Lower leg skin (tissue), 4 donors: Measurements from ENCODE around the gene CNTRL. TPM values are rescaled to one million over a fixed set of nuclear protein-coding genes. Genes with fewer than 3 reads are reported as not detected.

Experiments used
- DNase-seq, 2 donors: peaks; one replicate each; pipeline ENCODE4 v3.0.0-alpha.2; 2019; ENCODE audit warnings: low spot score in 2 of 2
- H3K4me3 ChIP-seq: fragments of 200-600 bp; sonication (generic); 2 replicates; pipeline ENCODE4 v1.5.1; 2017; ENCODE audit warnings: mild to moderate bottlenecking, low read depth; ENCODE audit not compliant: poor library complexity, severe bottlenecking
- POLR2A ChIP-seq, 2 donors: fragments of 450-650 bp; IDR thresholded peaks; one replicate each; pipeline ENCODE4 v1.6.1; 2016 to 2017; ENCODE audit warnings: antibody characterized with exemption in 2 of 2, mild to moderate bottlenecking in 1 of 2, moderate library complexity in 1 of 2
- whole genome bisulfite sequencing, 2 donors: methylation state at CpG; one replicate each; pipeline ENCODE4 v1.1.5; 2018; 5-methylcytosine and 5-hydroxymethylcytosine counted together
- intact Hi-C: fragments of 100-400 bp; cut with DNase I; formaldehyde crosslinking; loops from one replicate; pipeline ENCODE4 v1.15.0; 2023; ENCODE audit warnings: low total_unique reads
- total RNA-seq, 4 donors: library from RNA; depleted of rRNA; stranded (reverse); fragments of >200 nt; gene quantifications; one replicate each; pipeline ENCODE4 v1.1.0, GENCODE V29; 2016
- TF ChIP-seq, protein P1 (sequence below), 3 donors: fragments of 450-650 bp; IDR thresholded peaks; one replicate each; pipeline ENCODE4 v1.5.1; 2016; ENCODE audit warnings: antibody characterized with exemption in 3 of 3, mild to moderate bottlenecking in 3 of 3, moderate library complexity in 2 of 3

CNTRL gene
- total RNA-seq, 4 donors from 2014 or later, result 7.7 to 11.4 (median 9.0) TPM

GRCh38 chr9:121053544-121053943 lies 21.2 kb upstream of the CNTRL start:
- DNase-seq, result no peak
- intact Hi-C loops, result loop anchor here (10.0 kb wide), 1 partner anchor 299 kb away; no protein-coding TSS in a partner anchor
- H3K4me3 ChIP-seq, result no peak overlapping the region
- WGBS, 2 donors, result 71% methylated on average over 4 of the region's 4 CpGs
- no peak for TF ChIP-seq POLR2A (IDR thresholded peaks at IDR 0.05)
- TF ChIP-seq, protein P1, sequence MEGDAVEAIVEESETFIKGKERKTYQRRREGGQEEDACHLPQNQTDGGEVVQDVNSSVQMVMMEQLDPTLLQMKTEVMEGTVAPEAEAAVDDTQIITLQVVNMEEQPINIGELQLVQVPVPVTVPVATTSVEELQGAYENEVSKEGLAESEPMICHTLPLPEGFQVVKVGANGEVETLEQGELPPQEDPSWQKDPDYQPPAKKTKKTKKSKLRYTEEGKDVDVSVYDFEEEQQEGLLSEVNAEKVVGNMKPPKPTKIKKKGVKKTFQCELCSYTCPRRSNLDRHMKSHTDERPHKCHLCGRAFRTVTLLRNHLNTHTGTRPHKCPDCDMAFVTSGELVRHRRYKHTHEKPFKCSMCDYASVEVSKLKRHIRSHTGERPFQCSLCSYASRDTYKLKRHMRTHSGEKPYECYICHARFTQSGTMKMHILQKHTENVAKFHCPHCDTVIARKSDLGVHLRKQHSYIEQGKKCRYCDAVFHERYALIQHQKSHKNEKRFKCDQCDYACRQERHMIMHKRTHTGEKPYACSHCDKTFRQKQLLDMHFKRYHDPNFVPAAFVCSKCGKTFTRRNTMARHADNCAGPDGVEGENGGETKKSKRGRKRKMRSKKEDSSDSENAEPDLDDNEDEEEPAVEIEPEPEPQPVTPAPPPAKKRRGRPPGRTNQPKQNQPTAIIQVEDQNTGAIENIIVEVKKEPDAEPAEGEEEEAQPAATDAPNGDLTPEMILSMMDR (IDR thresholded peaks at IDR 0.05), result no peak

DNA sequence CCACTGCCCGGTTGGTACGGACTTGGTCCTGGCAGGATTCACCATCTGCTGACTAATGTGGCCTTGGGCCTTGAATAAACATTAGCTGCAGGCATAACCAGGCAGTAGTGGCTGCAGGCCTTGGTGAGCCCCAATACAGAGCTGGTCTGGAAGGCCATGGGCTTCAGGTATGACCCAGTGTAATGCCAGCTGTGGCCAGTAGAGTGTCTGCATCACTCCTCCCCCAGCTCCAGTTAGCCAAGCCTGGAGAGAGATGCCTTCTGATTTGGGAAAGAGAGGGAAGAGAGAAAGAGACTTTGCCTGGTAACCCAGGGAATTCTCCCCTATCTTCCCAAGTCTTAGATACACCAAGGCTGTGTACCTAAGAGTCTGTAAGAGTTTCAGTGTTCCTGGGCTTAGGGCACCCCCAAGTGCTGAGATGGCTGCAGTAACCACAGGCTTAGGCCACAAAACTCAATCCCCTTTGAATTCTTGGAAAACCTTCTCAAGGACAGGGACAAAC lies 19.1 kb upstream of the CNTRL start:
- WGBS, 2 donors, result 91 to 97% methylated on average over 2 of the region's 2 CpGs
- intact Hi-C loops, result loop anchor here (10.0 kb wide), 1 partner anchor 301 kb away; no protein-coding TSS in a partner anchor
- no peak overlapping the region for H3K4me3 ChIP-seq
- TF ChIP-seq, protein P1 (IDR thresholded peaks at IDR 0.05), result no peak
- no peak for TF ChIP-seq POLR2A (IDR thresholded peaks at IDR 0.05)
- DNase-seq, result peak in 1 of 2 donors; percentile 34

DNA sequence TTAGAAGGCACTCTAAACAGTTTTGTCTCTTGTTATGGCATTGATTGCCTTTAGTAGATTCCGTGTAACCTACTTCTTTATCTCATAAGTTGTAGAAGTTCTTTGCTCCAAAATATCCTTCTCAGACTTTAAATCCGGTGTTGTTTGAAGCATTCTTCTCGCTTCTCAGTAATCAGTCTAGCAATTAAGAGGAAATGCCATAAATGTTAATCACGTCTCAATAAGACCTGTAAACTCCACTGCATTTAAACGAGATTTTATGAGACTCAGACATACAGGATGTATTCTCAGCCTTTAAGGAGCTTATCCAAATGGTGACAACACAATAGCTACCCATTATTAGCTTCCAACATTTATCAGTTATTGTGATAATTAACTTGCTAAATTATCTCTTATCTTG lies 16.9 kb upstream of the CNTRL start:
- intact Hi-C loops, result loop anchor here (10.0 kb wide), 1 partner anchor 303 kb away; no protein-coding TSS in a partner anchor
- no peak overlapping the region for H3K4me3 ChIP-seq
- DNase-seq, result no peak
- WGBS, 2 donors, result 84 to 86% methylated on average over 5 of the region's 5 CpGs
- TF ChIP-seq POLR2A (IDR thresholded peaks at IDR 0.05), result no peak
- TF ChIP-seq, protein P1 (IDR thresholded peaks at IDR 0.05), result no peak

DNA sequence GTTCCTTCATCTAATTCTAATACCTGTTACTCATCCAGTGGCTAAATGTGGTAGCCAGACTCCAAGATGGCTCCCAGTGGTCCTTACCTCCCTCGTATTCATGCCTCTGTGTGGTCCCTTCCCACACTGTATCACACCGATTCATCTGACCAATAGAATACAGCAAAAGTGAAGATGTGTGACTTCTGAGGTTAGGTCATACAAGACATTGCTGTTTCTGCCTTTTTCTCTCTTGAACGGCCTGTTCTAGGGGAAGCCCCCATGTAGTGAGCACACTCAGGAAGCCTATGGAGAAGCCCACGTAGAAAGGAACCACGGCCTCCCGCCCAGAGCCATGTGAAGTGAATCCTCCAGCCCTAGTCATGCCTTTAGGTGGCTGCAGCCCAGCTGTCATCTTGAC lies 15.2 kb upstream of the CNTRL start:
- H3K4me3 ChIP-seq, result no peak overlapping the region
- intact Hi-C loops, result loop anchor here (10.0 kb wide), 1 partner anchor 305 kb away; no protein-coding TSS in a partner anchor
- DNase-seq, result peak in 1 of 2 donors; percentile 28
- WGBS, 2 donors, result 87% methylated on average over 6 of the region's 6 CpGs
- TF ChIP-seq POLR2A (IDR thresholded peaks at IDR 0.05), result no peak
- TF ChIP-seq, protein P1 (IDR thresholded peaks at IDR 0.05), result no peak

DNA sequence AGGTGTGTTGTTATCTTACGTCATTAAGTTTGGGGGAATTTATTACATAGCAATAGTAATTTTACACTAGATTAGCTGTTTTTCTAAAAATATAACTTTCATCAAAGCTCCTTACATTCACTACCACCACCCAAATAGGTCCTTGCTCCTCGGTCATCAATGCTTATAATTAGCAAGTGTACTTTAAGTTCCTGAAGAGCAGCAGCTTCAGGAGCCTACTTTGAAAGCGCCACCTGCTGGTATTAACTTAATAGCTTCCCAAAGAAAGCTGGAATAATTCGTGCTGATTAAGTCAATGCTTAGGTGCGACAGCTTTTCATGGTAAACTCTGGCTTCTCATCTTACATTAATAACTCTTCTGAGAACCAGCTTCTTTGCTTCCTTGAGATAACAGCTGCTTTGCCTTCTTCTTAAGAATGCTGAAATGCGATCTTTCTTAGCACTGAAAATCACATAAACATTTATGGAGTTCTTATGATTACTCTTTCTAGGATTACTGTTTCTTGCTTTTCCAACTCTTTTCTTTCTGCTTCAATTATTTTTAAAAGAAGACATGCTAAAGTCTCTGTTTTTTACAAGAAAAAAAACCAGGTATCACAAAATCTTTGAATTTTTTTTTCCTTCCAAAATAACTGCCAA lies 14.6 kb upstream of the CNTRL start:
- peak in 1 of 2 donors; percentile 27 for DNase-seq
- TF ChIP-seq, protein P1 (IDR thresholded peaks at IDR 0.05), result no peak
- TF ChIP-seq POLR2A (IDR thresholded peaks at IDR 0.05), result no peak
- intact Hi-C loops, result loop anchor here (10.0 kb wide), 1 partner anchor 305 kb away; no protein-coding TSS in a partner anchor
- WGBS, 2 donors, result 20 to 21% methylated on average over 6 of the region's 6 CpGs
- no peak overlapping the region for H3K4me3 ChIP-seq
